Tibial nerve (tissue), 4 donors: ENCODE measurements around the gene ARID5B.

Experiments used
- EP300 ChIP-seq, 2 donors: sonication (generic); formaldehyde crosslinking; IDR thresholded peaks; one replicate each; pipeline ENCODE4 v1.6.1; 2017; ENCODE audit warnings: antibody characterized with exemption in 2 of 2, mild to moderate bottlenecking in 1 of 2
- POLR2A ChIP-seq, 2 donors: fragments of 450-650 bp; IDR thresholded peaks; one replicate each; pipeline ENCODE4 v1.6.1; 2017; ENCODE audit warnings: antibody characterized with exemption in 2 of 2, mild to moderate bottlenecking in 2 of 2, moderate library complexity in 2 of 2
- TF ChIP-seq, protein P1 (sequence below), 5 experiments: fragments of 200-600 bp in 3 of 5; fragments of 450-650 bp in 2 of 5; sonication (generic) in 3 of 5; IDR thresholded peaks; one replicate each; pipeline ENCODE4 v1.5.1; 2016 to 2019; ENCODE audit warnings: antibody characterized with exemption in 5 of 5, mild to moderate bottlenecking in 3 of 5, moderate library complexity in 2 of 5

DNA sequence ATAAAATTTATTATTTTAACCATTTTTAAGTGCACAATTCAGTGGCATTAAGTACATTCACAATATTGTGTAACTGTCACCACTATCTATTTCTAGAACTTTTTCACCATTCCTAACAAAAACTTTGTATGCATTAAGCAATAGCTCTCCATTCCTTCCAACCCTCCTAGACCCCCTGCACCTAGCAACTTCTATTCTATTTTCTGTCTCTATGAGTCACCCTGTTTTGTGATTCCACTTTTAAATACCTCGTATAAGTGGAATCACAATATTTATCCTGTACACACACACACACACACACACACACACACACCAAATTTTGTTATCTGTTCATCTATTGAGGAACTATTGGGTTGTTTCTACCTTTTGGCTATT lies 89.2 kb downstream of the ARID5B start:
- TF ChIP-seq, protein P1, sequence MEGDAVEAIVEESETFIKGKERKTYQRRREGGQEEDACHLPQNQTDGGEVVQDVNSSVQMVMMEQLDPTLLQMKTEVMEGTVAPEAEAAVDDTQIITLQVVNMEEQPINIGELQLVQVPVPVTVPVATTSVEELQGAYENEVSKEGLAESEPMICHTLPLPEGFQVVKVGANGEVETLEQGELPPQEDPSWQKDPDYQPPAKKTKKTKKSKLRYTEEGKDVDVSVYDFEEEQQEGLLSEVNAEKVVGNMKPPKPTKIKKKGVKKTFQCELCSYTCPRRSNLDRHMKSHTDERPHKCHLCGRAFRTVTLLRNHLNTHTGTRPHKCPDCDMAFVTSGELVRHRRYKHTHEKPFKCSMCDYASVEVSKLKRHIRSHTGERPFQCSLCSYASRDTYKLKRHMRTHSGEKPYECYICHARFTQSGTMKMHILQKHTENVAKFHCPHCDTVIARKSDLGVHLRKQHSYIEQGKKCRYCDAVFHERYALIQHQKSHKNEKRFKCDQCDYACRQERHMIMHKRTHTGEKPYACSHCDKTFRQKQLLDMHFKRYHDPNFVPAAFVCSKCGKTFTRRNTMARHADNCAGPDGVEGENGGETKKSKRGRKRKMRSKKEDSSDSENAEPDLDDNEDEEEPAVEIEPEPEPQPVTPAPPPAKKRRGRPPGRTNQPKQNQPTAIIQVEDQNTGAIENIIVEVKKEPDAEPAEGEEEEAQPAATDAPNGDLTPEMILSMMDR (IDR thresholded peaks at IDR 0.05), result no peak
- TF ChIP-seq POLR2A (IDR thresholded peaks at IDR 0.05) (no peak), EP300 (IDR thresholded peaks at IDR 0.05) (no peak)
